SU-DHL-6 (cell line): ENCODE measurements around the gene LSR.

Source experiments
- CTCF ChIP-seq: fragments of 200-600 bp; sonication (generic); IDR thresholded peaks from one replicate; pipeline ENCODE4 v1.5.1; 2017; ENCODE audit warnings: antibody characterized with exemption, mild to moderate bottlenecking, low read length, moderate library complexity; ENCODE audit not compliant: insufficient read depth, poor library complexity, severe bottlenecking
- EZH2phosphoT487 ChIP-seq: fragments of 200-600 bp; sonication (generic), shearing (Covaris generic); conservative IDR thresholded peaks from 2 replicates; pipeline ENCODE4 v1.6.1; 2018; ENCODE audit warnings: mild to moderate bottlenecking, antibody characterized with exemption, low read length, moderate library complexity, mixed read lengths

GRCh38 chr19:35273686-35274259 lies 25.0 kb downstream of the LSR start:
- TF ChIP-seq CTCF (no peak), EZH2phosphoT487 (no peak)
